Brain microvascular endothelial cell (primary cell): ENCODE measurements around the gene EHD1.
A peak's percentile ranks its signal among the peaks of the same experiment; 100 is the strongest.

Experiments used
- DNase-seq: peaks from one replicate; pipeline ENCODE4 v3.0.0-alpha.2; 2020
- H3K27ac ChIP-seq: fragments of 250-450 bp; sonication (Bioruptor Pico); 2 replicates; pipeline ENCODE4 v1.5.1; 2020; ENCODE audit warnings: mild to moderate bottlenecking, moderate library complexity
- H3K27me3 ChIP-seq: fragments of 250-450 bp; sonication (Bioruptor Pico); replicated peaks from 2 replicates; pipeline ENCODE4 v1.5.1; 2020; ENCODE audit warnings: mild to moderate bottlenecking
- H3K36me3 ChIP-seq: fragments of 250-450 bp; sonication (Bioruptor Pico); replicated peaks from 2 replicates; pipeline ENCODE4 v1.5.1; 2020; ENCODE audit warnings: mild to moderate bottlenecking
- H3K4me3 ChIP-seq: 2 replicates; pipeline ENCODE4 v1.5.1; 2011; ENCODE audit warnings: low read depth, mild to moderate bottlenecking, control low read depth, low read length, moderate library complexity
- CTCF ChIP-seq: IDR thresholded peaks from 2 replicates; pipeline ENCODE4 v1.5.1; 2011; ENCODE audit warnings: low read depth, mild to moderate bottlenecking, moderate library complexity, low read length, control low read depth, inconsistent platforms; ENCODE audit errors: missing control alignments
- in situ Hi-C: cut with HindIII; loops from 2 replicates; pipeline ENCODE4 v1.10.0; 2017; ENCODE audit warnings: low sequenced_read_pairs, low pct_ligation_motif_present

The EHD1 gene

GRCh38 chr11:64877390-64878222, 815 bp downstream of the EHD1 start:
- H3K4me3 ChIP-seq = peak overlapping the region; percentile 97
- peaks cover 13% of the 10 kb centered on the region for H3K36me3 ChIP-seq
- H3K27ac ChIP-seq = peak overlapping the region; percentile 7
- no peak for TF ChIP-seq CTCF
- no peaks in the 10 kb centered on the region for H3K27me3 ChIP-seq
- DNase-seq = no peak
- in situ Hi-C loops = no loop called here

- peak; percentile 29 for DNase-seq
- peaks cover 17% of the 10 kb centered on the region for H3K36me3 ChIP-seq
- no peaks in the 10 kb centered on the region for H3K27me3 ChIP-seq
- TF ChIP-seq CTCF = no peak
- no peak overlapping the region for H3K27ac ChIP-seq
- in situ Hi-C loops = no loop called here
- H3K4me3 ChIP-seq = peak overlapping the region; percentile 97
These were observed 1.5 kb downstream of the EHD1 start for GRCh38 chr11:64876835-64877341.

- DNase-seq = no peak
- H3K4me3 ChIP-seq = peak overlapping the region; percentile 97
- TF ChIP-seq CTCF = no peak
- no peaks in the 10 kb centered on the region for H3K27me3 ChIP-seq
- in situ Hi-C loops = no loop called here
- H3K27ac ChIP-seq = no peak overlapping the region
- peaks cover 23% of the 10 kb centered on the region for H3K36me3 ChIP-seq
These were observed 2.1 kb downstream of the EHD1 start for GRCh38 chr11:64876229-64876750.

GRCh38 chr11:64875369-64876228, 2.8 kb downstream of the EHD1 start:
- Histone ChIP-seq H3K27ac (no peak overlapping the region), H3K27me3 (no peaks in the 10 kb centered on the region), H3K4me3 (peak overlapping the region; percentile 97), H3K36me3 (peaks cover 30% of the 10 kb centered on the region)
- in situ Hi-C loops = no loop called here
- peak; percentile 31 for TF ChIP-seq CTCF
- DNase-seq = no peak

GRCh38 chr11:64874308-64875240, 3.8 kb downstream of the EHD1 start:
- H3K27me3 ChIP-seq = no peaks in the 10 kb centered on the region
- no peak overlapping the region for H3K4me3 ChIP-seq
- TF ChIP-seq CTCF = no peak
- no peak overlapping the region for H3K27ac ChIP-seq
- no peak for DNase-seq
- H3K36me3 ChIP-seq = peaks cover 33% of the 10 kb centered on the region
- in situ Hi-C loops = no loop called here
